Measurements from ENCODE around the gene TP53AIP1.
"Not testable (repeated sequence)": the region's sequence is repeated elsewhere in the genome, so short reads cannot be mapped to it uniquely, and the experiment has no call there.

Gene TP53AIP1

GRCh38 chr11:128926000-128926399, 16.7 kb downstream of the TP53AIP1 start:
- no peak for DNase-seq (ENCODE audit: low read depth)

GRCh38 chr11:128925250-128925600, 17.4 kb downstream of the TP53AIP1 start:
- no peak for DNase-seq (ENCODE audit: low read depth)

- no peak for DNase-seq (ENCODE audit: low read depth)
These were observed 18.0 kb downstream of the TP53AIP1 start for GRCh38 chr11:128924510-128925249.

GRCh38 chr11:128924104-128924503, 18.6 kb downstream of the TP53AIP1 start:
- no peak for DNase-seq (ENCODE audit: low read depth)

- no peak for DNase-seq (ENCODE audit: low read depth)
These were observed 20.9 kb downstream of the TP53AIP1 start for GRCh38 chr11:128921793-128922192.

- DNase-seq (ENCODE audit: low read depth) = no peak
These were observed 22.0 kb downstream of the TP53AIP1 start for GRCh38 chr11:128920666-128921065.

- not testable (repeated sequence) for DNase-seq (ENCODE audit: low read depth)
These were observed 23.0 kb downstream of the TP53AIP1 start for GRCh38 chr11:128919635-128920034.

GRCh38 chr11:128919216-128919615, 23.5 kb downstream of the TP53AIP1 start:
- no peak for DNase-seq (ENCODE audit: low read depth)

- no peak for DNase-seq (ENCODE audit: low read depth)
These were observed 25.4 kb downstream of the TP53AIP1 start for GRCh38 chr11:128917144-128917724.

- DNase-seq (ENCODE audit: low read depth) = no peak
These were observed 26.0 kb downstream of the TP53AIP1 start for GRCh38 chr11:128916681-128917080.

- DNase-seq (ENCODE audit: low read depth) = no peak
These were observed 26.6 kb downstream of the TP53AIP1 start for GRCh38 chr11:128916037-128916572.

GRCh38 chr11:128915149-128915521, 27.5 kb downstream of the TP53AIP1 start:
- DNase-seq (ENCODE audit: low read depth) = no peak

GRCh38 chr11:128914216-128915148, 28.2 kb downstream of the TP53AIP1 start:
- no peak for DNase-seq (ENCODE audit: low read depth)

GRCh38 chr11:128913806-128914205, 28.9 kb downstream of the TP53AIP1 start:
- DNase-seq (ENCODE audit: low read depth) = no peak

GRCh38 chr11:128911701-128912100, 31.0 kb downstream of the TP53AIP1 start:
- no peak for DNase-seq (ENCODE audit: low read depth)

- DNase-seq (ENCODE audit: low read depth) = no peak
These were observed 31.4 kb downstream of the TP53AIP1 start for GRCh38 chr11:128911239-128911638.

GRCh38 chr11:128910576-128910975, 32.1 kb downstream of the TP53AIP1 start:
- no peak for DNase-seq (ENCODE audit: low read depth)

- DNase-seq (ENCODE audit: low read depth) = no peak
These were observed 33.1 kb downstream of the TP53AIP1 start for GRCh38 chr11:128909438-128910125.

GRCh38 chr11:128908391-128909246, 34.1 kb downstream of the TP53AIP1 start:
- DNase-seq (ENCODE audit: low read depth) = no peak

GRCh38 chr11:128907585-128907984, 35.1 kb downstream of the TP53AIP1 start:
- no peak for DNase-seq (ENCODE audit: low read depth)
